Hepatocyte (in vitro differentiated cells): ENCODE measurements around the gene NRG3. TPM values are rescaled to one million over a fixed set of nuclear protein-coding genes. Genes with fewer than 3 reads are reported as not detected.

Experiments
- DNase-seq: peaks from one replicate; pipeline ENCODE4 v3.0.0-alpha.2; 2016; ENCODE audit warnings: low spot score
- H2AFZ ChIP-seq: fragments of 200-600 bp; sonication (generic); 2 replicates; pipeline ENCODE4 v1.6.0; 2016; ENCODE audit warnings: antibody characterized with exemption, mild to moderate bottlenecking
- H3K27ac ChIP-seq: fragments of 200-600 bp; sonication (generic); 2 replicates; pipeline ENCODE4 v1.5.1; 2016; ENCODE audit warnings: mild to moderate bottlenecking
- H3K27me3 ChIP-seq: fragments of 200-600 bp; sonication (generic); 2 replicates; pipeline ENCODE4 v1.6.1; 2016
- H3K36me3 ChIP-seq: fragments of 200-600 bp; sonication (generic); replicated peaks from 2 replicates; pipeline ENCODE4 v1.5.1; 2016; ENCODE audit warnings: low read depth; ENCODE audit not compliant: insufficient read depth
- H3K4me1 ChIP-seq: fragments of 200-600 bp; sonication (generic); 2 replicates; pipeline ENCODE4 v1.5.1; 2016; ENCODE audit warnings: mild to moderate bottlenecking, moderate library complexity; ENCODE audit not compliant: insufficient read depth
- H3K4me2 ChIP-seq: fragments of 200-600 bp; sonication (generic); 2 replicates; pipeline ENCODE4 v1.6.0; 2016
- H3K4me3 ChIP-seq: fragments of 200-600 bp; sonication (generic); 2 replicates; pipeline ENCODE4 v1.5.1; 2016; ENCODE audit warnings: mild to moderate bottlenecking
- H3K79me2 ChIP-seq: fragments of 200-600 bp; sonication (generic); 2 replicates; pipeline ENCODE4 v1.6.0; 2017; ENCODE audit warnings: mild to moderate bottlenecking
- H3K9me2 ChIP-seq: fragments of 200-600 bp; sonication (generic); replicated peaks from 2 replicates; pipeline ENCODE4 v1.6.0; 2017; ENCODE audit warnings: mild to moderate bottlenecking; ENCODE audit not compliant: insufficient read depth
- H3K9me3 ChIP-seq: fragments of 200-600 bp; sonication (generic); 2 replicates; pipeline ENCODE4 v1.5.1; 2016; ENCODE audit warnings: low read depth, mild to moderate bottlenecking
- H4K20me1 ChIP-seq: fragments of 200-600 bp; sonication (generic); 2 replicates; pipeline ENCODE4 v1.6.0; 2016; ENCODE audit warnings: mild to moderate bottlenecking; ENCODE audit not compliant: insufficient read depth, poor library complexity, severe bottlenecking
- EZH2 ChIP-seq: fragments of 200-600 bp; sonication (generic); IDR thresholded peaks from 2 replicates; pipeline ENCODE4 v1.6.1; 2016; ENCODE audit warnings: antibody characterized with exemption, mild to moderate bottlenecking, borderline replicate concordance
- EZH2phosphoT487 ChIP-seq: fragments of 200-600 bp; sonication (generic); IDR thresholded peaks from one replicate; pipeline ENCODE4 v1.6.1; 2018; ENCODE audit warnings: antibody characterized with exemption, mild to moderate bottlenecking, low read depth, moderate library complexity; ENCODE audit not compliant: unreplicated experiment, severe bottlenecking
- WGBS: methylation state at CpG from one replicate; pipeline ENCODE4 v1.1.6; 2016; ENCODE audit warnings: low lambda C conversion rate; ENCODE audit errors: missing lambda C conversion rate; 5-methylcytosine and 5-hydroxymethylcytosine counted together
- polyA plus RNA-seq: library from polyadenylated mRNA; unstranded; fragments of >200 nt; fragmentation: Nextera tagmentation; extraction: Ambion mirVana; gene quantifications from 2 replicates; pipeline ENCODE4 v1.2.1, GENCODE V29; 2016
- total RNA-seq: library from RNA; depleted of rRNA; stranded (reverse); fragments of >200 nt; gene quantifications from 2 replicates; pipeline ENCODE4 v1.2.3, GENCODE V29; 2014
- TF ChIP-seq, protein P1 (sequence below): fragments of 200-600 bp; sonication (generic); IDR thresholded peaks from 2 replicates; pipeline ENCODE4 v1.5.1; 2016; ENCODE audit warnings: antibody characterized with exemption, mild to moderate bottlenecking; ENCODE audit not compliant: poor library complexity

The NRG3 gene
- total and polyA plus RNA-seq, 2 experiments from 2014 or later: 0.57 to 2.0 TPM

DNA sequence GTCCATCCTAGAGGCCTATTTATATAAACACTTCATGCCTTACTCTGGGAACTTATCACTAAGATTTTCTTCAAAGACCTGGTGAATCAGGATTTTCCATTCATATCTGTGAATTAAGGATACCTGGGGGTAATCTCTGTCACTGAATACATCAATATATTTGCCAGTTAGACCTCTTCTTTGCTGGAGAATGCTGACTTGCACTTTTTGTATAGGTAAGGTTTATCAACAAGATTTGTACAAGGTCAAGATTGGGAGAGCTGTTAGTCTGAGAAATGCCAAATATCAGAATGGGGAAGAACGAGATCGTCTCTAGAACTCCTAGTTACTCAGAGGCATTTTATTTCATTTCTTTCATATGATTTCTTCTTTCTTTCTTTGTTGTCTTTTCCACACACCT lies 1060.0 kb downstream of the NRG3 start:
- H3K9me3 ChIP-seq: no peaks in the 10 kb centered on the region
- no peaks in the 10 kb centered on the region for H3K27me3 ChIP-seq
- H3K4me1 ChIP-seq: no peaks in the 10 kb centered on the region
- no peaks in the 10 kb centered on the region for H3K79me2 ChIP-seq
- DNase-seq: no peak
- no peak overlapping the region for H3K4me2 ChIP-seq
- H3K9me2 ChIP-seq: no peaks in the 10 kb centered on the region
- no peaks in the 10 kb centered on the region for H4K20me1 ChIP-seq
- H3K27ac ChIP-seq: no peak overlapping the region
- H2AFZ ChIP-seq: no peak overlapping the region
- no peak overlapping the region for H3K4me3 ChIP-seq
- WGBS: 85% methylated on average over 2 of the region's 2 CpGs
- TF ChIP-seq EZH2phosphoT487 (no peak), EZH2 (no peak)
- TF ChIP-seq, protein P1, sequence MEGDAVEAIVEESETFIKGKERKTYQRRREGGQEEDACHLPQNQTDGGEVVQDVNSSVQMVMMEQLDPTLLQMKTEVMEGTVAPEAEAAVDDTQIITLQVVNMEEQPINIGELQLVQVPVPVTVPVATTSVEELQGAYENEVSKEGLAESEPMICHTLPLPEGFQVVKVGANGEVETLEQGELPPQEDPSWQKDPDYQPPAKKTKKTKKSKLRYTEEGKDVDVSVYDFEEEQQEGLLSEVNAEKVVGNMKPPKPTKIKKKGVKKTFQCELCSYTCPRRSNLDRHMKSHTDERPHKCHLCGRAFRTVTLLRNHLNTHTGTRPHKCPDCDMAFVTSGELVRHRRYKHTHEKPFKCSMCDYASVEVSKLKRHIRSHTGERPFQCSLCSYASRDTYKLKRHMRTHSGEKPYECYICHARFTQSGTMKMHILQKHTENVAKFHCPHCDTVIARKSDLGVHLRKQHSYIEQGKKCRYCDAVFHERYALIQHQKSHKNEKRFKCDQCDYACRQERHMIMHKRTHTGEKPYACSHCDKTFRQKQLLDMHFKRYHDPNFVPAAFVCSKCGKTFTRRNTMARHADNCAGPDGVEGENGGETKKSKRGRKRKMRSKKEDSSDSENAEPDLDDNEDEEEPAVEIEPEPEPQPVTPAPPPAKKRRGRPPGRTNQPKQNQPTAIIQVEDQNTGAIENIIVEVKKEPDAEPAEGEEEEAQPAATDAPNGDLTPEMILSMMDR: no peak
- H3K36me3 ChIP-seq: no peaks in the 10 kb centered on the region

DNA sequence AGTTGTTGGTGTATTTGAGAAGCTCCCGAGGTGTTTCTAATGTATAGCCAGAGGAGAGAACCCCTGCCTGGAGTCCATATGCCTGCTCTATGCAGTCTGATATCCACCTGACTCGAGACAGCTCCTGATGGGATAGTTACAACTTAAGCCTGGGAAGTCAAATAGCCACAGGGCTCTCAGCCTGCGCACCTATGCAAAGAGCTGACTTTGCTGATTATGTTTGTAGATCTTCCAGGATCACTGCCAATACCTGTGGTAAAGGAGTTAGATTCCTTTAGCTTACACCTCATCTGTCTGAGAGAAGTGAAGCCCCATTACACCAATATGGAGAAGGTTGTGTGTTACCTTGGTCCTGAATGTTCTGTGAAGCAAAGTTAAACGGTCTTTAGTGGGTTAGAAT lies 1063.3 kb downstream of the NRG3 start:
- Histone ChIP-seq H3K4me3 (no peak overlapping the region), H3K27ac (no peak overlapping the region), H3K79me2 (no peaks in the 10 kb centered on the region), H3K27me3 (no peaks in the 10 kb centered on the region), H3K9me2 (no peaks in the 10 kb centered on the region), H3K4me1 (peaks cover 4% of the 10 kb centered on the region), H2AFZ (no peak overlapping the region), H3K9me3 (no peaks in the 10 kb centered on the region), H3K36me3 (no peaks in the 10 kb centered on the region), H3K4me2 (no peak overlapping the region), H4K20me1 (no peaks in the 10 kb centered on the region)
- WGBS: 83% methylated on average over 4 of the region's 4 CpGs
- DNase-seq: no peak
- TF ChIP-seq EZH2 (no peak), EZH2phosphoT487 (no peak)
- TF ChIP-seq, protein P1: no peak

DNA sequence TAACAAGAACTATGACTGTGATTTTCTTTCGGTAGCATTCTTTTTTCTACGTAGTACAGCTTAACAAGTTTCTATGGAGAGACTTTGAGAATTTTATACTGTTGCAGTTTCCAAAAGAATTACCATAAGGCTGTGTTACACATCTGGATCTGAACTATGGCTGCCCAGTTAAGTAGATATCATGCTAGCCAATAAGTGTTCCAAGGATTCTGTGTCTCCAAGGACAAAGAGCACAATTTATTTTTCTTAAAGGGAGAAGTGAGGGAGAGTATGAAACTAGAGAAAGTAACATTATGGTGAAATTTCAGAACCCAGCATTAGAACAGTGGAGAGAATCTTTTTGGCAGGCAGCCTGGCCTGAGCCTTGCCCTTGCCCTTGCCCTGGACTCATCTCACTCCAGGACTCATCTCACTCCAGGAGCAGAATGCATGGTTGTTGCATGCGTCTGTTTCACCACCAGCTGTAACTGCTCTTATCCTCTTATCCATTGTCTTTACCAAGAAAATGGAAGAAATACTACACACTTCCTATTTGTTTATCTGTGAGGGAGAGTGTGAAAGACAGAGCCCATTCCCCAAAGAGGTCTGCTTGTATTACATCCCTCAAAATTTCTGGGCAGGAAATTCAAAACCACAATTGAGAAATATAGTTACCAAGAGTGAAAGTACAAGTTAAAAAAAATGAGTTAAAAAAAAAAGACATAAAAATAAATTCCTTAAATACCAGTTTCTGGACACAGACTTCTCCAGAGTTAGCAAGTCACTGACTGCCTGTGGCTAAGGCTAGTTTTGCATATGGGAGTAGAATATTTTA lies 1067.5 kb downstream of the NRG3 start:
- Histone ChIP-seq H3K4me3 (no peak overlapping the region), H3K36me3 (no peaks in the 10 kb centered on the region), H3K27ac (peak overlapping the region; percentile 13), H4K20me1 (no peaks in the 10 kb centered on the region), H3K79me2 (no peaks in the 10 kb centered on the region), H3K27me3 (no peaks in the 10 kb centered on the region), H3K4me1 (peaks cover 4% of the 10 kb centered on the region), H2AFZ (no peak overlapping the region), H3K9me3 (no peaks in the 10 kb centered on the region), H3K9me2 (no peaks in the 10 kb centered on the region), H3K4me2 (peak overlapping the region; percentile 3)
- TF ChIP-seq EZH2 (no peak), EZH2phosphoT487 (no peak)
- TF ChIP-seq, protein P1: no peak
- DNase-seq: no peak
- 90% methylated on average over 3 of the region's 3 CpGs for WGBS
